Immature natural killer cell (primary cell): ENCODE data around the gene DKK3. TPM values are rescaled to one million over a fixed set of nuclear protein-coding genes. Genes with fewer than 3 reads are reported as not detected.

Source experiments
- DNase-seq, 3 donors: peaks; one replicate each; pipeline ENCODE4 v3.0.0; 2022; ENCODE audit warnings: mixed read lengths in 1 of 3
- H3K27ac Mint-ChIP-seq, 6 donors: one replicate each; pipeline ENCODE4 v1.8.0; 2020; ENCODE audit warnings: mixed read lengths in 6 of 6, mild to moderate bottlenecking in 5 of 6, inconsistent platforms in 4 of 6, moderate library complexity in 3 of 6
- H3K27me3 Mint-ChIP-seq, 3 donors: one replicate each; pipeline ENCODE4 v1.8.0; 2020 to 2021; ENCODE audit warnings: low read depth in 3 of 3, mild to moderate bottlenecking in 3 of 3, mixed read lengths in 3 of 3, moderate library complexity in 3 of 3, inconsistent platforms in 1 of 3
- H3K36me3 Mint-ChIP-seq, 3 donors: one replicate each; pipeline ENCODE4 v1.8.0; 2020; ENCODE audit warnings: mixed read lengths in 3 of 3, inconsistent platforms in 2 of 3, mild to moderate bottlenecking in 2 of 3
- H3K4me1 Mint-ChIP-seq, 2 donors: one replicate each; pipeline ENCODE4 v1.8.0; 2020; ENCODE audit warnings: inconsistent platforms in 2 of 2, mild to moderate bottlenecking in 2 of 2, mixed read lengths in 2 of 2, moderate library complexity in 1 of 2
- H3K4me3 Mint-ChIP-seq, 5 donors: one replicate each; pipeline ENCODE4 v1.8.0; 2020; ENCODE audit warnings: mild to moderate bottlenecking in 5 of 5, mixed read lengths in 5 of 5, inconsistent platforms in 3 of 5, moderate library complexity in 3 of 5
- H3K9me3 Mint-ChIP-seq, 6 donors: one replicate each; pipeline ENCODE4 v1.8.0; 2020; ENCODE audit warnings: mild to moderate bottlenecking in 6 of 6, mixed read lengths in 6 of 6, inconsistent platforms in 4 of 6, moderate library complexity in 3 of 6
- polyA plus RNA-seq, 3 donors: library from polyadenylated mRNA; unstranded; fragments of 300-500 nt; fragmentation: Illumina TruSeq; gene quantifications; one replicate each; pipeline ENCODE4 v1.2.3, GENCODE V29; 2021

Gene DKK3
- polyA plus RNA-seq, 3 donors from 2014 or later: 0.31 to 0.76 TPM; not detected in 1

DNA sequence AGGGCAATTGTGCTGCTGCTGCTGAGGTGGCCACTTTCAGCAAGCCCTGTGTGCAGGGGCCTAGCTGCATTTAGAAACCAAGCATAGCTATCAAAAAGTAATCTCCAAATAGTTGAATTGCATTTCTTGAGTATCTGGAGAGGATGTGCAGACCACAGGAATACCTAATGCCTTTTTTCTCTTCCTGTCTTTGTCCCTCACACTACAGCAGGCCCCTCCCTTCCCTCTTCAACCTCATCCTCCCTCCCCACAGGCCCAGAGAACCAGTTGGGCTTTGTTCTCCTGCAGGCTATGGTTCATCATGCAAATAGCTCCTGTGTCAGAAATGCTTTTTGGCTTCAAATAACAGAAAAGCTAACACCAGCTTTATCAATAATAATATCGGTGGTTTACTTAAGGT is 47.7 kb downstream of the DKK3 start:
- Mint-ChIP-seq H3K27me3 (peaks cover 0 to 11% (median 1%) of the 10 kb centered on the region in 3 donors), H3K9me3 (no peaks in the 10 kb centered on the region), H3K4me1 (peaks cover 33 to 35% of the 10 kb centered on the region in 2 donors), H3K4me3 (peak overlapping the region; percentile 14 to 60 (median 30)), H3K36me3 (peaks cover 11 to 22% (median 12%) of the 10 kb centered on the region in 3 donors), H3K27ac (peak overlapping the region; percentile 54 to 87 (median 80))
- peak in 2 of 3 donors; percentile 9 to 18 for DNase-seq

DNA sequence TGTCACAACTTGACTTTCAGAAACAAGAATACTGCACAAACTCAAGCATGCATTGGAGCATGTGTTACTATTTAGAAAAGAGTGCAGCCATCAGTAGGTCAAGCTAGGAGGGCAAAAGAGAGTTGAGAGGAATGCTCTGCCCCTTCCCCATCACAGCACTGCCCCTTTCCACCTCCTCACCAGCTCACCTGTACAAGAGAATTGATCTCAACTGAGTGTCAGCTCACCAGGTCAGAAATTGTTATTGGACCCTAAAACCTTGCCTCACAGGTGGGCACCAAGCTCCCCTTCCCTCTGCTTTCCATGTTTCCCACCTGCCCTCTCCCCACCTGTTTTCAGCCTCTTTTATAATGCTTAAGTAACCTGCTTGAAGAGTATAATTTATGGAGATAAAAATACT is 48.8 kb downstream of the DKK3 start:
- peaks cover 33 to 35% of the 10 kb centered on the region in 2 donors for H3K4me1 Mint-ChIP-seq
- no peak for DNase-seq
- H3K9me3 Mint-ChIP-seq: no peaks in the 10 kb centered on the region
- H3K27ac Mint-ChIP-seq: peak overlapping the region; percentile 54 to 87 (median 80)
- H3K27me3 Mint-ChIP-seq: peaks cover 0 to 8% (median 1%) of the 10 kb centered on the region in 3 donors
- no peak overlapping the region for H3K4me3 Mint-ChIP-seq
- H3K36me3 Mint-ChIP-seq: peaks cover 18 to 31% (median 18%) of the 10 kb centered on the region in 3 donors

DNA sequence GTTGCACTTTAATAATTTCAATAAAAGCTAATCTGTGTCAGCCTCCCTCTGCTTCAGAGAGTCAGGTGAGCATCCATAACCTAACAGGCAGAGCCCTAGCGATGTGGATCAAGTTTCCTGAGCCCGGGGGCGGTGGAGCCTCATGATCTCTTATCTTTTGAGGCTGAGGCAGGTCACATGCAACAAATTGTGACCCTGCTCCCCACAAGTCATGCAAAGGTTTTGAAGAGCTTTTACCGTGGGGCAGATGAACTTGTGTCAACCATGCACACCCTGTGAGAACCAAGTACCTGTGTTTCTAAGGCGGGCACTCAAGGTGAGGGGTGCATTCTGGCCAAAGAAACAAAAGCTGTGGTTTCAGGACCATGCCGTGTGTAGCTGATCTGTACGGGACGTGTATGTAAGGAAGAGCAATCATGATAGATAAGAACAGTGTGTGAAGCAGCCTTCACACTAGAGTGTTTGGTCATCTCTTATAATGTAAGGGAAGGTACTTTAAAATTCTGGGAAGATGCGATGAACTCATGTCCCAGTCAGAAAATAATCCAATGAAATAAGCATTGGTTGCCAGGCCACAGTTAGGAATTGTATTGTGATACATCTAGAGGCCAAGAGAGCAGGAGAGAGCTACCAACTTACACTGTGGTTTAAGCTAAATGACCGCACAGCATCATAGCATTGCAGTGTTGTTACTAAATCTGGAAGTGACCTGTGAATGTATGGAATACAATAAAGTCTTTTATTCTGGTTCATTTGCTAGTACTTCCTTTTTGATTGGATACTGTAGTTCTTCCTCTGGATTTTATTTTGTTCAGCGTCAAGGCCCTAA is 49.8 kb downstream of the DKK3 start:
- DNase-seq: no peak
- Mint-ChIP-seq H3K36me3 (peaks cover 23 to 39% (median 24%) of the 10 kb centered on the region in 3 donors), H3K27ac (peak overlapping the region; percentile 0 to 79 (median 21)), H3K4me1 (peaks cover 33 to 35% of the 10 kb centered on the region in 2 donors), H3K9me3 (no peaks in the 10 kb centered on the region), H3K4me3 (no peak overlapping the region), H3K27me3 (peaks cover 0 to 7% (median 0%) of the 10 kb centered on the region in 3 donors)

GRCh38 chr11:11956006-11956405 is 52.4 kb downstream of the DKK3 start:
- Mint-ChIP-seq H3K4me3 (no peak overlapping the region), H3K36me3 (peaks cover 35 to 65% (median 38%) of the 10 kb centered on the region in 3 donors), H3K4me1 (peaks cover 18 to 19% of the 10 kb centered on the region in 2 donors), H3K27ac (peak overlapping the region in 3 of 6 donors; percentile 6 to 32 (median 19)), H3K27me3 (peaks cover 0 to 4% (median 0%) of the 10 kb centered on the region in 3 donors), H3K9me3 (no peaks in the 10 kb centered on the region)
- DNase-seq: no peak

- H3K27ac Mint-ChIP-seq: peak overlapping the region in 4 of 6 donors; percentile 11 to 56 (median 41)
- no peaks in the 10 kb centered on the region for H3K9me3 Mint-ChIP-seq
- DNase-seq: no peak
- peaks cover 0 to 2% (median 0%) of the 10 kb centered on the region in 3 donors for H3K27me3 Mint-ChIP-seq
- no peaks in the 10 kb centered on the region for H3K4me1 Mint-ChIP-seq
- no peak overlapping the region for H3K4me3 Mint-ChIP-seq
- H3K36me3 Mint-ChIP-seq: peaks cover 41 to 80% (median 47%) of the 10 kb centered on the region in 3 donors
Measured at GRCh38 chr11:11952036-11952435, 56.4 kb downstream of the DKK3 start.

DNA sequence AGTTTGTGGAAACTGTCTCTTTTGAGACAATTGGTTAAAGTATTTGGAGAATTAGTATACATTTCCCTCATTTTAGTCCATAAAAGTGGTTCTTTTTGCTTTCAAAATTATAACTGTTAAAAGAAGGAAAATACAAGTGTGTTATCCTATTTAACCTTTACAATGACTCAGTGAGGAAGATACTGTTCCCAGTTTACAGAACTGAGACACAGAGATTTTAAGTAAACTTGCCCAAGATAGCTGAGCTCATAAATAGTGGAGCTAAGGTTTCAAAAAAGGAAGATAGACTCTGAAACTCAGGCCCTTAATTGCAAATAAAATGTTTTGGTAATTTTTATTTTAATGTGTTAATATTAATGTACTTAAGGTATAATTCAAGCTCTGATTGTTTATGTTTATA is 58.9 kb downstream of the DKK3 start:
- Mint-ChIP-seq H3K4me1 (no peaks in the 10 kb centered on the region), H3K27ac (peak overlapping the region in 1 of 6 donors; percentile 20), H3K4me3 (no peak overlapping the region), H3K9me3 (no peaks in the 10 kb centered on the region), H3K27me3 (peaks cover 0 to 2% (median 0%) of the 10 kb centered on the region in 3 donors), H3K36me3 (peaks cover 35 to 73% (median 36%) of the 10 kb centered on the region in 3 donors)
- no peak for DNase-seq

GRCh38 chr11:11948242-11948947 is 60.0 kb downstream of the DKK3 start:
- no peaks in the 10 kb centered on the region for H3K9me3 Mint-ChIP-seq
- no peaks in the 10 kb centered on the region for H3K4me1 Mint-ChIP-seq
- DNase-seq: no peak
- H3K4me3 Mint-ChIP-seq: no peak overlapping the region
- peaks cover 0 to 2% (median 0%) of the 10 kb centered on the region in 3 donors for H3K27me3 Mint-ChIP-seq
- peak overlapping the region in 1 of 6 donors; percentile 10 for H3K27ac Mint-ChIP-seq
- H3K36me3 Mint-ChIP-seq: peaks cover 28 to 69% (median 29%) of the 10 kb centered on the region in 3 donors

DNA sequence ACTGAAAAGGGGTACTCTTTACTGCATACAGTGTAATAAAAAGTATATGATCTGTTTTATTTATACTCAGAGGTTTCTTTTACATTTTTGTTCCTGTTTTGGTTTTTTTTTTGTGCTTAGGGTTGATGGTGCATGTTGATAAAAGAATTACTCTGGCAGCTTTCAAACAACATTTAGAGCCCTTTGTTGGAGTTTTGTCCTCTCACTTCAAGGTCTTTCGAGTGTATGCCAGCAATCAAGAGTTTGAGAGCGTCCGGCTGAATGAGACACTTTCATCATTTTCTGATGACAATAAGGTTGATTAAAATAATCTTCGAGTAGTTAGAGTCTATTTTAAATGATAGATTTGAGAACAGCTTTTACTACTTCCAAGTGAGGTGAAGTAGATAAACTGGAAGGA is 60.6 kb downstream of the DKK3 start:
- no peaks in the 10 kb centered on the region for H3K9me3 Mint-ChIP-seq
- peaks cover 0 to 2% (median 0%) of the 10 kb centered on the region in 3 donors for H3K27me3 Mint-ChIP-seq
- DNase-seq: no peak
- H3K27ac Mint-ChIP-seq: peak overlapping the region in 1 of 6 donors; percentile 10
- no peak overlapping the region for H3K4me3 Mint-ChIP-seq
- peaks cover 25 to 68% (median 28%) of the 10 kb centered on the region in 3 donors for H3K36me3 Mint-ChIP-seq
- no peaks in the 10 kb centered on the region for H3K4me1 Mint-ChIP-seq

GRCh38 chr11:11946878-11947277 is 61.5 kb downstream of the DKK3 start:
- H3K9me3 Mint-ChIP-seq: no peaks in the 10 kb centered on the region
- peaks cover 25 to 65% (median 27%) of the 10 kb centered on the region in 3 donors for H3K36me3 Mint-ChIP-seq
- H3K27ac Mint-ChIP-seq: peak overlapping the region in 2 of 6 donors; percentile 7 to 48
- no peaks in the 10 kb centered on the region for H3K4me1 Mint-ChIP-seq
- H3K4me3 Mint-ChIP-seq: no peak overlapping the region
- no peak for DNase-seq
- peaks cover 0 to 2% (median 0%) of the 10 kb centered on the region in 3 donors for H3K27me3 Mint-ChIP-seq

DNA sequence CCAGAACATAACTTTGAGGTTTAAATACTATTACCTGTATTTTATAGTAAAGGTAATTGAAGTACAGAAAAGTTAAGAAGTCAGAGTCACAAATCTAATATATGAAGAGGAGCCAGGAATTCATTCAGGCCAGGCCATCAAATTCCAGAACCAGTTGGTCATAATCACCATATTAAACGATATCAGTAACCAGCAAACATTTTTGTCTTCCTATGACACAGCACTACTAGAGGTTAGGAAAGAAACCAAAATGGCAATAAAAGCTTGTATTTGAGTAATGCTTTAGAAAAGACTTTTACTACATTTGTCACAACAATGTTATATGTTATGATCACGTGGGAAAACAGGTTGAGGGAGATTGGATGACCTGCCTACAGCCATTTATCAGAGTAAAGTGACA is 62.2 kb downstream of the DKK3 start:
- Mint-ChIP-seq H3K27me3 (peaks cover 0 to 2% (median 0%) of the 10 kb centered on the region in 3 donors), H3K27ac (no peak overlapping the region), H3K9me3 (no peaks in the 10 kb centered on the region), H3K4me1 (no peaks in the 10 kb centered on the region), H3K4me3 (no peak overlapping the region), H3K36me3 (peaks cover 25 to 65% (median 27%) of the 10 kb centered on the region in 3 donors)
- DNase-seq: no peak

DNA sequence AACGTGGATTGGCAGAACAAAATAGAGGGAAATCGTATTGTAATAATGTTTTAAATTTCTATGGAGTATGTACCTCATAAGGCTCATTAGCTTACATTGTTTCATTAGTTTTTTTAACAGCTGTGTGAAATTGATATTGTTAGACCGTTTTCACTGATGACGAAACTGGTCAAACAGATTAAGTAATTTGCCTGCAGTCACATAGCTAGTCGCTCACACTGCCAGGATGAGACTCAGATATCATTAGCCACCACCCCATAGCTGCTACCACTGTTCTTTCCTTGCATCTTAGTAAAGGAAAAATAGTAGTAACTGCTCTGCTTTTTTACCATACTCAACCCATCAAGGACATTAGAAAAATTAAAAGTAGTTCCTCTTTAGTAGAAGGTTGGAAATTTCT is 64.0 kb downstream of the DKK3 start:
- Mint-ChIP-seq H3K27ac (no peak overlapping the region), H3K27me3 (peaks cover 0 to 2% (median 0%) of the 10 kb centered on the region in 3 donors), H3K4me3 (no peak overlapping the region), H3K36me3 (peaks cover 25 to 64% (median 28%) of the 10 kb centered on the region in 3 donors), H3K9me3 (no peaks in the 10 kb centered on the region), H3K4me1 (no peaks in the 10 kb centered on the region)
- no peak for DNase-seq

DNA sequence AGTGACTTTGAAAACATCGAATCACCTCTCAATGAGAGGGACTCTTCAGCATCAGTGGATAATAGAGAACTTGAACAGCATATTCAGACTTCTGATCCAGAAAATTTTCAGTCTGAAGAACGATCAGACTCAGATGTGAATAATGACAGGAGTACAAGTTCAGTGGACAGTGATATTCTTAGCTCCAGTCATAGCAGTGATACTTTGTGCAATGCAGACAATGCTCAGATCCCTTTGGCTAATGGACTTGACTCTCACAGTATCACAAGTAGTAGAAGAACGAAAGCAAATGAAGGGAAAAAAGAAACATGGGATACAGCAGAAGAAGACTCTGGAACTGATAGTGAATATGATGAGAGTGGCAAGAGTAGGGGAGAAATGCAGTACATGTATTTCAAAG is 65.8 kb downstream of the DKK3 start:
- H3K4me3 Mint-ChIP-seq: no peak overlapping the region
- H3K9me3 Mint-ChIP-seq: no peaks in the 10 kb centered on the region
- no peaks in the 10 kb centered on the region for H3K4me1 Mint-ChIP-seq
- H3K27me3 Mint-ChIP-seq: no peaks in the 10 kb centered on the region
- H3K27ac Mint-ChIP-seq: peak overlapping the region in 3 of 6 donors; percentile 0 to 29 (median 3)
- no peak for DNase-seq
- H3K36me3 Mint-ChIP-seq: peaks cover 25 to 68% (median 33%) of the 10 kb centered on the region in 3 donors

- H3K9me3 Mint-ChIP-seq: no peaks in the 10 kb centered on the region
- H3K4me3 Mint-ChIP-seq: no peak overlapping the region
- peaks cover 12 to 60% (median 30%) of the 10 kb centered on the region in 3 donors for H3K36me3 Mint-ChIP-seq
Measured at GRCh38 chr11:11940551-11940950, 67.9 kb downstream of the DKK3 start.

GRCh38 chr11:11937957-11938356 is 70.5 kb downstream of the DKK3 start:
- no peak for DNase-seq
- no peaks in the 10 kb centered on the region for H3K9me3 Mint-ChIP-seq
- H3K4me3 Mint-ChIP-seq: no peak overlapping the region

More at GRCh38 chr11:11940551-11940950, 67.9 kb downstream of the DKK3 start:
- no peak for DNase-seq
- peak overlapping the region in 3 of 6 donors; percentile 20 to 61 (median 51) for H3K27ac Mint-ChIP-seq
- no peaks in the 10 kb centered on the region for H3K4me1 Mint-ChIP-seq
- no peaks in the 10 kb centered on the region for H3K27me3 Mint-ChIP-seq

More at GRCh38 chr11:11937957-11938356, 70.5 kb downstream of the DKK3 start:
- H3K27ac Mint-ChIP-seq: no peak overlapping the region
- H3K36me3 Mint-ChIP-seq: peaks cover 20 to 62% (median 44%) of the 10 kb centered on the region in 3 donors
- H3K27me3 Mint-ChIP-seq: no peaks in the 10 kb centered on the region
- peaks cover 0 to 4% of the 10 kb centered on the region in 2 donors for H3K4me1 Mint-ChIP-seq
